Stimulated activated CD8-positive, alpha-beta memory T cell treated with anti-CD3 and anti-CD28 coated beads, Interleukin-12 subunit alpha, Interleukin-12 subunit beta, amount 100 ng/mL, for 24 hours (primary cell): ENCODE measurements around the gene STOX1.
"Not testable (repeated sequence)": the region's sequence is repeated elsewhere in the genome, so short reads cannot be mapped to it uniquely, and the experiment has no call there.

Experiments used
- DNase-seq: peaks from one replicate; pipeline ENCODE4 v3.0.0-alpha.2; 2020; ENCODE audit errors: extremely low read depth

The STOX1 gene

DNA sequence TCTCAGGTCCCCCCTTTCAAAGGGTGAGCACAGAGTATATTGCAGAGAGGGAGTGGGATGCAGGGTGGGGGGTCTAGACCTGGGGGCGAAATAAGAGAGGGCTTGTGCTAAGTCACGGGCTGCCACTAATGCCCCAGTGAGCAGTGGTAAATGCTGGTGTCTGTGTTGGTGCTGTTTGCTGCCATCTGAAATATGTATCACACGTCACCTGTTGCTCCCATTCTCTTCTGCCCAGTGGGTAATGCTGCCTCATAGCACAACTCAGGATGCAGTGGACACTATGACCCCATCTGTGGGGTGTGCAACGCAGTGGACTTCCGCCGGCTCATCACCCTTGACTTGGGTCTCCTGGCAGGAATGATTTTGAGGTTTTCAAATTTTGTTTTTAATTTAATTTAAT is 2.6 kb downstream of the STOX1 start:
- DNase-seq: no peak

DNA sequence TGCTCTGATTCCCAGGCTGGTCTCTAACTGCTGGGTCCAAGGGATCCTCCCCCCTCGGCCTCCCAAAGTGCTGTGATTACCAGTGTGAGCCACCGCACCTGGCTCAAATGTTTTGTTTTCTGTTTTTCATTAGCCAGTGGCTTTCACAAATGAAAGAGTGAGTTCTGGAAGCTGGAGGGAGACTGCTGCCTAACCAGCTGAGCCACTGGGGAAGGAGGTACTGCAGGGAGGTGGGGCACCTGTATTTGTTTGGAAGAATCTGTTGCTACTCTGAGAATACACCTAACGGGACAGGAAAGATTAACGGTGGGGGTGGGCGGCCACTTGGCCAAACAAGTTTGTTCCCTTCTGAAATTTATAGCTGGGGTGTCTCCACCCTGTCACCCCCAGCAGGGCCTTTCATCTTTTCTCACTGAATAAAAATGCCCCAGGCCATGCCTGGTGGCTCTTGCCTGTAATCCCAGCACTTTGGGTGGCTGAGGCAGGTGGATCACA is 4.7 kb downstream of the STOX1 start:
- no peak for DNase-seq

DNA sequence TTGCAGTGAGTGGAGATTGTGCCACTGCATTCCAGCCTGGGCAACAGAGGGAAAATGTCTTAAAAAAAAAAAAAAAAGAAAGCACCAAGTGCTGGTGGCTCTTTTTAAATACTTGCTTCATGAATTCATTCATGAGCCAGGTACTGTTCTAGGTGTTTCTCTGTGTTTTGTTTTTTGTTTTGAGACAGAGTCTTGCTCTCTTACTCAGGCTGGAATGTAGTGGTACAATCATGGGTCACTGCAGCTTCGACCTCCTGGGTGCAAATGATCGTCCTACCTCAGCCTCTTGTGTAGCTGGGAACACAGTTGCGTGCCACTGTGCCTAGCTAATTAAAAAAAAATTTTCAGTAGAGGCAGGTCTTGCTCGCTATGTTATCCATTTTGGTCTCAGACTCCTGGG is 5.3 kb downstream of the STOX1 start:
- no peak for DNase-seq

DNA sequence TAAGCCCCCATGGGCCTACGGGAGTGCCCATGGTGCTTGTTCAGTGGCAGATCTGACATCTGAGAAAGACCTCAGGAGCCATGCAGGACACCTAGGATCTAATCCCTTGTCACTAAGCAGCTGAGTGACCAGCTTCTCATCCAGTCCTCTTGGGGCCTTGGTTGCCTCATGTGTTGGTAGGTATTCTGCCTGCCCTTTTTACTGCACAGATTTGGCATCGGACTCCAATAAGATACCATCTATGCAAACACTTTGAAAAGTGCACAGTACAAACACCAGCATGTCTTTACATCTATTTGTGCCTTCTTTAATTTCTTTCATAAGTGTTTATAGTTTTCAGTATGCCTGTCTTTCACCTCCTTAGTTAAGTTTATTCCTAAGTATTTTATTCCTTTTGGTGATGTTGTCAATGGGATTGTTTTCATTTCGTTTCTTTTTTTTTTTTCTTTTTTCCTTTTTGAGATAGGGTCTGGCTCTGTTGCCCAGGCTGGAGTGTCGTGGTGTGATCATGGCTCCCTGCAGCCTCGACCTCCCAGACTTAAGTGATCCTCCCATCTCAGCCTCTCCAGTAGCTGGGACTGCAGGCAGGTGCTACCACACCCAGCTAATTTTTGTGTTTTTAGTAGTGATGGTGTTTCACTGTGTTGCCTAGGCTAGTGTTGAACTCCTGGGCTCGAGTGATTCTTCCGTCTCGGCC is 10.4 kb downstream of the STOX1 start:
- DNase-seq: no peak

DNA sequence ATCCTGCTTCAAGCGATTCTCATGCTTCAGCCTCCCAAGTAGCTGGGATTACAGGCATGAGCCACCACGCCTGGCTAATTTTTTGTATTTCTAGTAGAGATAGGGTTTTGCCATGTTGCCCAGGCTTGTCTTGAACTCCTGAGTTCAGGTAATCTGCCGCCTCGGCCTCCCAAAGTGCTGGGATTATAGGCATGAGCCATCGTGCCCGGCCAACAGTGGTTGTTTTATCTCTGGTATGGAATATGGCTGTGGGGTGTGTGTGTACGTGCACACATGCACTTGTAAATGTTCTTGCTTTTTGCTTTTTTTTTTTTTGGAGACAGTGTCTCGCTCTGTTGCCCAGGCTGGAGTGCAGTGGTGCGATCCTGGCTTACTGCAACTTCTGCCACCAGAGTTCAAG is 13.3 kb downstream of the STOX1 start:
- DNase-seq: not testable (repeated sequence)

DNA sequence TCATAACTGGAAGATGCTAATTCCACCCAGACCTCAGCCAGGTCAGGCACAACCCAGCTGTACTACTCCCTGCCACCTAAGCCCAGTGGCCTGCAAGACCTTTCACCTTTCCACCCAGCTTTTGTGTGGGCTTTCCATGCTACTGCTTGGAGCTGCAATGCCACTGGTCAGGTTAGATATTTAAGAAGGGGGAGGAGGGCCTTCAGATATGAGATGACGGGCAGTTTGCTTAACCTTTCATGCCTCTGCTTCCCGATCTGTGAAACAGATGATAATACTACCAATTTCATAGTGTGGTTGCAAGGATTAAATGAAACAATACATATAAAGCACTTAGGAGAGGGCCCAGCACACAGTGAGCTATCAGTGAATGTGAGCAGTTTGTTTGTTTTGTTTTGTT is 20.9 kb downstream of the STOX1 start:
- no peak for DNase-seq

DNA sequence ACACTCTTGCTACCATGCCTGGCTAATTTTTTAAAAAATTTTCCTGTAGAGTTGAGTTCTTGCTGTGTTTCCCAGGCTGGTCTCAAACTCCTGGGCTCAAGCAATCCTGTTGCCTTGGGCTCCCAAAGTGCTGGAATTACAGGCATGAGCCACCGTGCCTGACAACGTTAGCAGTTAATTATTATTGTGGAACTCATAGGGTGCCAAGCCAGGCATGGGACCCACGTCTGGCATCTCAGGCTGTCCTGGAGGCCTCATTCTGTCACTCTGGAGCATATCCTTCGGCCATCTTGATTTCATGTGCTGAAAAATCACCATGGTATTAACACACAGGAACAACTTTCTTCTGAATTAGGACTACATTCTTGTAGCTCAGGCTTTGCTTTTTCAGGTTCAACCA is 21.5 kb downstream of the STOX1 start:
- no peak for DNase-seq

DNA sequence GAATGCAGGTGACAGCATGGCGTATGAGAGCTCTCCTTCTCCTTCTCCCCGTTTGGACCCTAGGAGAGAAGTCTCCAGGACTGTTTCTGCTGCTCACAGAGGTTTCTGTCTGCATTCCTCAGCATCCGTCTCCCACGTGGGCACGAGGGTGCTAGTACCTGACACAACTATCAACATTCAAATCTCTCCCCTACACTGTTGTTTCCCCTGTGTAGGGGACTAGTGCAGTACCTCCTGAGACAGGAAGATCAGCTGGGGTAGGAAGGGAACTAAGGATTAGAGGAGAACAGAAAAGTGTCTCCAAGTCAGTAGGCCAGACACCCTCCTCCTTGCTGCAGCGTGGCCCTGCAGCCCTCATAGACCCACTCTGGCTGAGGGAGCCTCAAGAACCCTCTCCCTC is 29.0 kb downstream of the STOX1 start:
- DNase-seq: no peak

DNA sequence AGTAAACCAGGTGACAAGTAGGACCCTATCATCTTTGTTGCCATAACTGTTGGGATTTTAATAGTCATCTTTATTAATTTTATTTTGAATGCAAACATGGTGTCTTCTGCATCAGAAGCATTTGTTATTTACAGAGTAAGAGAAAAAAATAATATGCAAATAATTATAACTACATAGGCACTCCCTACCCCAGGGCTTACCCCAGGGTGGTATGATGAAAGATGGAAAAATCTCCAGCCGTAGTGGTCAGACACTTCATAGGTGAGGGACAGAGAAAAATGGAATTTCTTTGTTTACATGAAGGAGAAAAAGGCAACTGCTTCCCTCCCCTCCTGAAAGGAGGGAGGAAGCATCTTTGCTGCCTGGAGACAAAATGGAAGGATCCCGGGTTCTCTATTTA is 29.7 kb downstream of the STOX1 start:
- no peak for DNase-seq

DNA sequence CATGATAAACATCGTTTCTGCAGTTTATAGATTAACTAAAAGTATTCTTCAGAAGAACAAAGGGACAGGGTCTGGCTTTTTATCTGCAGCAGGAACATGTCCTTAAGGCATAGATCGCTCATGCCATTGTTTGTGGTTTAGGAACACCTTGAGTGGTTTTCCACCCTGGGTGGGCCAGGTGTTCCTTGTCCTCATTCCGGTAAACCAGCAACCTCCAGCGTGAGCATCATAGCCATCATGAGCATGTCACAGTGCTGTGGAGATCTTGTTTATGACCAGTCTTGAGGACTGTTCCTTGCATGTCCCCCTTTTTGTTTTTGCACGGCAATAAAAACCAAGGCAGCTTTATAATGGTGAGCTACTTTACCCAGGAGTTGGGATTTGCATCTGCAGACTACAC is 33.9 kb downstream of the STOX1 start:
- DNase-seq: no peak

DNA sequence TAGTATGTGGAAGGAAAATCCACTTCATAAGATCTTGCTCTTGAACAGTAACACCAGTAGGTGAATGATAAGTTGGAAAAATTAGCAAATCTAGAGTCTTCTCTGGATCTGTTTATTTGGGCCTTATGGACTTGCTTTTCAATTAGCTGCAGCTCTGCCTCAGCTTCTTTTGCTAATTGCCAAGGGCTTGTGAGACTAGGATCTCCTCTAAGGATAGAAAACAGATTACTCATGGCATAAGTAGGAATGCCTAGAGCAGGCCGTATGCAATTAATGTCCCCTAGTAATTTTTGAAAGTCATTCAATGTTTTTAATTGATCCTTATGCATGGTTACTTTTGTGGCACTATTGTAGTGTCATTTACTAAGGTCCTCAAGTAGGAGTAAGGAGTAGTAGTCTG is 37.3 kb downstream of the STOX1 start:
- DNase-seq: no peak

DNA sequence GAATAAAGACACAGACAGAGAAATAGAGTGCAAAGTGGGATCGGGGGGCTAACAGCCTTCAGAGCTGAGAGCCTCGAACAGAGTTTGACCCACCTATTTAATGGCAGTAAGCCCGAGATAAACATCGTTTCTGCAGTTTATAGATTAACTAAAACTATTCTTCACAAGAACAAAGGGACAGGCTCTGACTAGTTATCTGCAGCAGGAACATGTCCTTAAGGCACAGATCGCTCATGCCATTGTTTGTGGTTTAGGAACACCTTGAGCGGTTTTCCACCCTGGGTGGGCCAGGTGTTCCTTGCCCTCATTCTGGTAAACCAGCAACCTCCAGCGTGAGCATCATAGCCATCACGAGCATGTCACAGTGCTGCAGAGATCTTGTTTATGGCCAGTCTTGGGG is 40.8 kb downstream of the STOX1 start:
- DNase-seq: not testable (repeated sequence)

DNA sequence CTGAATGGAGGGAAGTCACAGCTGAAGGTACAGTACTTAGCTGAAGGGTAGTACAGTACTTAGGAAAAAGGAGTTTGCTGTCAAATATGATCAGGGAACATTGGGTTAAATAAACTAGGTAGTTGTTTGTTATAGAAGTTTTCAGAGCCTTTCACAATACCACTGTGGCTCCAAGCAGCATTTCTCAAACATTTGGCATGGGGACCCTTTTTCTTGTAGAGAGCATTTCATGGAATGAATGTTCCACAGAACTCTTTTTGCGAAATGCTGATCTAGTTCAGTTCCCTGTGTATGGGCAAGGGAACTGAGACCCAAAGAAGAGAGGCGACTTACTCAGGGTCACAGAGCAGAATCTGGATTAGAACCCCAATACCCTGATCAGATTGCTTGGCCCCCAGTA is 42.3 kb downstream of the STOX1 start:
- DNase-seq: no peak

DNA sequence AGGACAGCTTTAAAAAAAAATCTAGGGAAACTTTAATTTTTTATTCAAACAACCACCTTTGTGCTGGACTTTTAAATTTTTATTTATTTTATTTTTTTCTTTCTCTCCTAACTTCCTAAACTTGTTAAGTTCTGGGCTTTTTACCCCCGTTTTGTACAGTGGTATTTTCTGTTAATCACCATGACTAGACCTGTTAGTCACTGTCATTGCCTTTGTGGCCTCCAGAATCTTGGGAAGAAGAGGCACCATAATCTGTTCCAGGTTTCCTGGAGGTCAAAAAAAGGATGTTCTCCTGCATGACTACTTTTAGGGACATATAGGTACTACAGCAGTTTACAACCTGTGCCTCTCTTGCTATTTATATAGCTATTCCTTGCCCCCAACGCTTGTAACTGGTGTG is 42.7 kb downstream of the STOX1 start:
- no peak for DNase-seq

DNA sequence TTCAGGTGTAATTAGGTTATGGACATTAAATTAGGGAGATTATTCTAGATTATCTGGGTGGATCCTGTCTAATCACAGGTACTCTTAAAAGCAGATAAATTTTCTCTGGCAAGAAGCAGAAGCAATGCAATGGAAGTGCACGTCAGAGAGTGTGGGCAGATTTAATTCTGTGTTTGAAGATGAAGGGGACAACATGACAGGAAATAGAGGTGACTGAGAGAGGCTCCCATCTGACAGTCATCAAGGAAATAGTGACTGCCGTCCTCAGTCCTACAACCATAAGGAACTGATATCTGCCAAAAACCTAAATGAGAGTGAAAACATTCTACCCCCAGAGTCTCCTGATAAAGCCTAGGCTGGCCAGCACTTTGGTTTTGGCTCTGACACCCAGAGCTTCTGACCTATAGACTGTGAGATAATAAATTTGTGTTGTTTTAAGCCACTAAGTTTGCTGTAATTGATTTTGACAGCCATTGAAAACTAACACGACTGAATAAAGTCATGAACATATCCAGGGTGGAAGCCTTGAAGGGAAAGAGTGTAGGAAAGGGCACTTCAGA is 43.3 kb downstream of the STOX1 start:
- no peak for DNase-seq

DNA sequence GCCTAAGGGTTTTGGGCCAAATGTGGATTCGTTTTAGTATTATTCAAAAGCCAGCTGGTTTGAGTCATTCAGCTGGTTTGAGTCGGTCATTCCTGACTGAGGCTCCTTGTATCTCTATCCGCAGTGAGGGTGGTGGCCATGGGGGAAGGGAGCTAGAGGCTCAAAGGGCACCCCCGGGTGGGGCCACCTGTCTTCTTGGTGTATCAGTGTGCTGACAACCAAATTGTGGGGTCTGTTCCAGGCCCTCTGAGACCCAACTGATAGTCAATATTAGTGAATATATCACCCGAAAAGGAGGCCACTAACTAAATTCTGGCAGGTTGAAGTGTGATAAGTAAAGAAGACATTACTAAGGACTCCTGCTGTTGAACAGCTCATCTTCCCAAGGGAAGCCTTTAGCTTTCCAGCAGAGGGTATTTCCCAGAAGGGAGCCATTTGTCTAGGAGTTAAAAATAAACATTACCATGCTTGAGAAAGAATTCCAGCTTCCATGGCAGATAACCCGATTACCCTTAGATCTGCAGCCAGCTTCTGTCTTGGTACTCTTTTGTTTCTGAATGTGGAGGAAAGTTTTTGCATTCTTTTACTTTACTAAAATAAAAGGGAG is 43.9 kb downstream of the STOX1 start:
- DNase-seq: no peak

DNA sequence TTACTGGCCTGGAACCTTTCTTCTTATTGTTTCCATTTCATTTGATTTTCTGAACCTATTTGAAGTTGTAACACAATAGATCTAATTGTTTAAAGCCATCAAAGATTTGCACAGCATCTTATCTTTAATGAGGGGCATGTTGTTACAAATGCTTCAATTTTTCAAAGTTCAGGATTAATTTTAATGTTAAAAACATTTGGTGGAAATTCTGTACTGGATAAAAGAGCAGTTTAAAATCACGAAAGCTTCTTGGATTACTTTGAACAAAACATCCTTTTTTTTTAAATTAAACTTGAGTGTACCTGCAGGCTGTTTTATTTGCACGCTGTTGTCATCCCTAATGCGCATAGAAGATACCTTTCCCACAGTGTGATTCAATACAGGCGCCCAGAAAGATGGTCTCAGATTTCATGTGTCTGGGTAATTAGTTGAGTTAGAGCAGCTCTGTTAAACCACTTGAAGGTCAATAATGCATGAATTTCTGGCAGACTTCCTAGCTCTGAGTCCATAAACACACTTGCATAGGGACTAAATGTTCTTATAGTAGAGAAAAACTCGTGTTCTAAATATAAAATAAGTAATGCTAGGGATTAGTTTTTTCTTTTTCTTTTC is 44.5 kb downstream of the STOX1 start:
- no peak for DNase-seq

DNA sequence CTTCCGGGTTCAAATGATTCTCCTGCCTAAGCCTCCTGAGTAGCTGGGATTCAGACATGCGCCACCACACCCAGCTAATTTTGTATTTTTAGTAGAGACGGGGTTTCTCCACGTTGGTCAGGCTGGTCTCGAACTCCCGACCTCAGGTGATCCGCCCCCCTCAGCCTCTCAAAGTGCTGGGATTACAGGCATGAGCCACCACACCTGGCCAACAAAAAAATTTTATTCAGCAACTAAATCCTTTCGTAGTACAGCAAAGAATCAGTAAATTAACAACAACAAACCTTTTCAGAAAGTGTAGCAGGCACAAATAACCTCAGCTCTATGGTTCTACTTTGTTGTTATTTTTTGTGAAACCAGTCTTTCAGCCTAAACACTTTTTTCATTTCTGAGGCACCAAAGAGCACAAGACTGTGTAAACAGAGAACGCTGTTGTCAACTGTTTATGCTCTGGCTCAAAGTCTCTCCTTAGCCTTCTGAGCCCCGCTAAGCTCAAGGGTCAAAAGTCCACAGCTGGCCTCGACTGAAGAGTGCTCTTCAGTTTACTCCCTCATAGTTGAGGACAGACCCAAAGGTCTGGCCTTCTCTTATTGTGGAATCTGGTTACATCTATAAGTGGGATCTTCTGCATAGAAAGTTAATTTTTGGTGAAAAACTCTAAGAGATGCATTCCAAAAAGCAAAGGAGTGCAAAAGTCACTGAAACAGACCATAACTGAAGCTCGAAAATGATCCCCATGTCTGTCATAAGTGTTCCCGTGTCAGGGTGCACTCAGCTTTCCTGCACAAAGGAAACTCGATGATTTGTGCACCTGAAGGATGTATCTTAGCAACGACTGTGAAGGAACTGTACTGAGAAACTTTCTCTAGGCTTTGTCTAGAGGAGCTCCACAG is 49.2 kb downstream of the STOX1 start:
- no peak for DNase-seq

DNA sequence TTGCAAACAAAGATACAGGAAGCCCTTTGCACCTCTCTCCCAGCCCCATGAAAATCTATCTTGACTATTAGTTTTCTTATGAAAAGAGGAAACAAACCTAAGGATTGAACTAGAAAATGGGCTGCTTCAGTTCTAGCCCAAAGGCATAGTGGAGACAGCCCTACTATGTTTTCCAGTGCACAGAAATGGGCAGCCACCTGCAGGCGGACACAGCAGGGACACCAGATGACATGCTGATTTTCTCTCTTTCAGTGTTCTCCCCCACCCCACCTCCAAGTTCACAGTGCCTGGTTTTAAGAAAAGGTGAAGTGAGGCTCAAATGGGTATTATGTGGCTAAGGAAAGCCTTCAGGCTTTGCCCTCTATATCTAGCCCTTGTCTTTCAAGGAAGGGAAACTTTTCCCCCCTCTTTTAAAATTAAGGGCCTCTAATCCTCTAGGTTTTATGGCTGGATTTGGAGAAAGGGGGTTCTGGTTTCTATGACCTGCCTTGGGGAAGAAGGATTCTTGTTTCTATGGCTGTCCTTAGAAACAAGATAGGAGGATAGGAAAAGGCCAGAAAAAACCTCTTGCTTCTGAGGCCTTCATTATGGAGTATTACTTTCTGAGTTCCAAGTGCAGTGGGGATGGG is 50.3 kb downstream of the STOX1 start:
- no peak for DNase-seq

DNA sequence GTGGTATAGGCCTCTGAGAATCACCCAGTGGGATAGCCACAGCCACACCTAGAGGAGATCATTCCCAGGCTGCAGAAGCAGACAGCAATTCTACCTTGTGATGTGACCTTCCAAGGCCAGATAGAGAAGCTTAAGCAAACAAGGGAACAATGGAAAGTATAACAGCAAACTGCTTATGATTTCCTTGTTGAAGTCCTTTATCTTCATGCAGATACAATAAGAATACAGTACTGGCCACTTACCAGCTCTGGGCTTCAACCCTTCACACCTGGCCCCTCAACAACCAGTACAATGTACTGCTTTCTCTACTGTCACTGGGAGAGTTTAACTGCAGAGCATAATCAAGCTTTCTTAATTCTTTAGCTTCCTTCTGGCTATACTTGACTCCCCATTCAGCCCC is 51.2 kb downstream of the STOX1 start:
- DNase-seq: no peak

DNA sequence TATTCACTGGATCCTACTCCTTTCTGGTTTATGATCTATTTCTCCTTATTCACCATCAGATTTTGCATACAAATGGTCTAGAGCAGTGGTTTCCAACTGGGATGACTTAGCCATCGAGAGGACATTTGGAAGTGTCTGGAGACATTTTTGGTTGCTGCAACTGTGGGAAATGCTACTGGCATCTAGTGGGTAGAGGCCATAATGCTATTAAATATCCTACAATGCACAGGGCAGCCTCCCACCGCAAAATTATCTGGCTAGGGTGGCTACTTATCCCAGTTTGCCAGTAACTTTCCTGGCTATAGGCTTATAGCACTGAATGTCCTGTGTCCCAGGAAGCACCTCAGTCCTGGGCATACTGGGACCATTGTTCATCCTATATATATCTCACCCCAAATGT is 52.3 kb downstream of the STOX1 start:
- no peak for DNase-seq

DNA sequence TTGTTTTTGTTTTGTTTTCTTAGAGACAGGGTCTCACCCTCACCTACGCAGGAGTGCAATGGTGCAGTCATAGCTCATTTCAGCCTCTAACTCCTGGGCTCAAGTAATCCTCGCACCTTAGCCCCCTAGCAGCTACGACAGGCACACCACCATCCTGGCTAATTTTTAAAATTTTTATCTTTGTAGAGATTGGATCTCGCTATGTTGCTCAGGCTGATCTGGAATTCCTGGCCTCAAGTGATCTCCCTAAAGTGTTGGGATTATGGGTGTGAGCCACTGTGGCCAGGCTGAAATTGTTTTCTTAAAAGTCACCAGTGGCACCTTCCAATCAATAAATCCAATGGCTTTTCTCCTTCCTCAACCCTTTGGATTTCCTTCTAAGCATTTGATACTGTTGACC is 52.9 kb downstream of the STOX1 start:
- no peak for DNase-seq
